GM19025 (cell line): ENCODE results near the gene HHIPL2.
"Not testable (repeated sequence)": the region's sequence is repeated elsewhere in the genome, so short reads cannot be mapped to it uniquely, and the experiment has no call there.

Experiments used
- ATAC-seq: cut with Tn5 transposase; IDR thresholded peaks from one replicate; pipeline ENCODE4 v1.9.1; 2021; ENCODE audit warnings: mild to moderate bottlenecking, low read depth, moderate library complexity; ENCODE audit not compliant: unreplicated experiment

HHIPL2 gene

DNA sequence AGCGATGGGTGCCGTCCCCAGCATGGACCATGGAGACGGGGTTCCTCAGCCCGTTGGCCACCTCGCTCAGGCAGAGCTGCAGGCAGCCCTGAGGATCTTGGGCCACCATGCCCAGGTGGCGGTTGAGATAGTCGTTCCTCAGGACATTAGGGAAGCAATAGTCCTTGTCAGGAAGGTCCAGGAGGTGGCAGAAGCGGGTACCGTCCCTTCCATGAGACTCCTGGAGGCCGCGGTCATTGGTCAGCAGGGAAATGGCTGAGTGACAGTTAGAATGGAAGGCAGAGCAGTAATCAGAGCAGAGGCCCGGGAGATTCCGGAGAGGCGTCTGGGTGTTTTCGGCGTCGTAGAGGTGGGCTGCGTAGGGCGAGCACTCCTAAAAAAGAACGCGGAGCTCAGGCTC lies 4.1 kb downstream of the HHIPL2 start:
- no peak for ATAC-seq

DNA sequence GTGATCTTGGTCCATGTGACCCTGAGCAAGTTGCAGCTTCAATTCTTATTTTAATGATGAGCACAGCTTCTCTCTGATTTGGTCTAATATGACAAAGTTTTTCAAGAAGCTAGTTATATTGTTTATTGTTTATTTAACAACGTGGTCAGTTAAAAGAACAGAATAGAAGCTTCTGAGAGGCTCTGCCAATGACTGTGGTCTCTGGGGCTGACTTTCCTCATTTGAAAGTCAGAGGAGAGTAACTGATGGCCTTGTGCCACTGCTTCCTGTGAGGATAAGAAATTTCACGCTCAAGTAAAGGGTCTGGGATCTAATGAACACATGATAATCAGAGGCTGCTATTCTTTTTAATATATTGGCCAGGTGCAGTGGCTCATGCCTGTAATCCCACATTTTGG lies 7.3 kb downstream of the HHIPL2 start:
- no peak for ATAC-seq

- ATAC-seq: no peak
Observed at GRCh38 chr1:222539951-222540597, 7.8 kb downstream of the HHIPL2 start.

- ATAC-seq: no peak
Observed at GRCh38 chr1:222535455-222535854, 12.4 kb downstream of the HHIPL2 start.

DNA sequence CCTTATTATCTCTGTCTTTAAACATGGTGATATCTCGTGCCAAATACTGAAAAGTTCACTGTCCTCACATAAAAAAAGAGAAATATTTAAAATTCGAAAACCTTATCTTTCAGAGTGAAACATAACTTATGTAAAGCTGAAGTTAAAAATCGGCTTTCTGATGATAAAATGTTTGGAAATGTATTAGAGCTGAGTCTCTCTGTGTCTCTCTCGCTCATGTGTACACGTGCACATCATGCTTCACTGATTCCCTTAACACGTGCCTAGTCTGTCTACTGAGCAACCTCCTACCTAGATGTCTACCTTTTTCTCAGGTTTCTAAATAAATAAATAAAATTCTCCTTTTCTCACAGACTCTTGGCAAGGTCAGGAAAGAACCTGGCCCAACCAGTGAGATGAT lies 17.1 kb downstream of the HHIPL2 start:
- ATAC-seq: no peak

GRCh38 chr1:222529916-222530315 lies 18.0 kb downstream of the HHIPL2 start:
- no peak for ATAC-seq

GRCh38 chr1:222529181-222529580 lies 18.7 kb downstream of the HHIPL2 start:
- ATAC-seq: no peak

DNA sequence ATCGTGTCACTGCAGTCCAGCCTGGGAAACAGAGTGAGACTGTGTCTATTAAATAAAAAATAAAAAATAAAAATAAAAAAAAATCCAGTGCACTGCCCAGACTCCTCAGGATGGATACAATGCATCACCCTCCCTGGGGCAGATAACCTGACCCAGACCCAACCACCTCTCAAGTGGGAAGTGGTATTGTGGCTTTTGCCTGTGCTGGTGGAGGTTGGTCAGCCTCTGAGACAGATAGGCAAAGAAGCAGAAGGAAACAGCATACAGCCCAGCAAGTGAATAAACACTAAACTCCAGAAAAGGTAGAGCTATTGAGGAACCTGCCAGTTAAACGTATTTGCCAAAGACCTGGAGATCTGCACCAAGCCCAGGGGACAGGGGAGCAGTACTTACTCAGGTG lies 22.0 kb downstream of the HHIPL2 start:
- no peak for ATAC-seq

DNA sequence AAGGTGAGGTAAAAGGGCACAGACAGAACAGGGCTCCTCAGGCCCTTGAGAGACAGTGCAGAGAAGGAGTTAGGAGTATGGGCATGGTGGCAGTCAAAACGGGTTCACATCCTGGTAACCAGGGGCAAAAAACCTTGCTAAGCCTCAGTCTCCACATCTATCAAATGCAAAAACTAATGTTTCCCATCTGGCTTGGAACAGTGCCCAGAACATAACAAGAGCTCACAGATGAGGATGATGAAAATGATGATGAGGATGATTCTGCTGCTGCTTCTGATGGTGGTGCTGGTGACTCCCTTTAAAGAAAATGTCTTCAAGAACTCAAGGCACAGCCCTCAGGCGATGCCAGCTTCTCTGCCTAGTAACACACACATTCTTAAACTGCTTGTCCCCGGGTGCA lies 24.1 kb downstream of the HHIPL2 start:
- ATAC-seq: no peak

GRCh38 chr1:222522105-222522915 lies 25.6 kb downstream of the HHIPL2 start:
- ATAC-seq: no peak

DNA sequence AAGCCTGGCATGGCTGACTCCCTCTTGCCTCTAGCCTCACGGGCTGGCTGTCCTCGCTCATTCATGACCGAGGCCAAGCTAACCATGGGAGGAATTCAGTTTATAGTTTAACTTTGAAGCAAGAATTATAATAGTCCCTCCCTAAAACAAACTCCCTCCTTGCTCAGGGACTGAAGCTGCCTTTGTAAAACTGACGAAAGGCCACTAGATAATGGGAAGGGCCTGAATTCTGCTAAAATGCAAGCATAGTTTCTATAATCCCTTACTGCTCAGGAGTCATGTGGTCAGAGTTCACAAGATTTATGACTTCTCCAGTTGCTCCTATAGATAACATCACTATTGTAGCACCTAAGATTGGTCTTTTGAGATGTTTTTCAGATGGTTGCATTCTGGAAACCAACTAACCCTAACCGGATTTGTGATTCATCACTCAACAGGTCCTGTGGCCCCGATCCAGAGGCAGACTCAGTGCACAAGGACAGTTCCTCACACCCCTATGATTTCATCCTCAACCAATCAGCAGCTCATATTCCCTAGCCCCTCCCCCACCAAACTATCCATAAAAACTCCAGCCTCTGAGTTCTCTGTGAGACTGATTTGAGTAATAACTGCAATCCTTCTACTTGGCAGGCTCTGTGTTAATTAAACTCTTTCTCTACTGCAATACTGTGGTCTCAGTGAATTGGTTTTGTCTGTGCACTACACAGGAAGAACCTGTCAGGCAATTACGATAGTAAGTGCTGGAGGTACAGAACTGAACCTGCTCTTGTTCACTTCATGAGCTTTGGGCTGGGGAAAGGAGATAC lies 26.4 kb downstream of the HHIPL2 start:
- no peak for ATAC-seq

DNA sequence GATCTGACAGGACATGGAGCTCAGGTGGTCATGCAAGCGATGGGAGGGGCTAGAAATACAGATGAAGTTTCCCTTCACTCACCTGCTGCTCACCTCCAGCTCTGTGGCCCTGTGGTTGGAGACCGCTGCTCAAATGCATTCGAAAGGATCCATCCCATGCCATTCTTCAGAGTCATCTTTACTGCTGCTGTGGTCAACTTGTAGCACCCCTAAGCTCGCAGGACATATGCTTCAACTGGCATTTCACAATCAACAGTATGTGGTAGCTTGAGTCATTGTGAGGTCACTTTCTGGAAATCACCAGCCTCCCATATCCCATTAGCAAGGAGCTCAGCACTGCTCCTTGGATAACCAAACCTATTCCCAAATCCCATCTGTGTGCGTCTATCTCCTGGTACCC lies 58.4 kb downstream of the HHIPL2 start:
- ATAC-seq: not testable (repeated sequence)

- ATAC-seq: not testable (repeated sequence)
Observed at GRCh38 chr1:222487774-222488173, 60.1 kb downstream of the HHIPL2 start.

- ATAC-seq: not testable (repeated sequence)
Observed at GRCh38 chr1:222484005-222484404, 63.9 kb downstream of the HHIPL2 start.

DNA sequence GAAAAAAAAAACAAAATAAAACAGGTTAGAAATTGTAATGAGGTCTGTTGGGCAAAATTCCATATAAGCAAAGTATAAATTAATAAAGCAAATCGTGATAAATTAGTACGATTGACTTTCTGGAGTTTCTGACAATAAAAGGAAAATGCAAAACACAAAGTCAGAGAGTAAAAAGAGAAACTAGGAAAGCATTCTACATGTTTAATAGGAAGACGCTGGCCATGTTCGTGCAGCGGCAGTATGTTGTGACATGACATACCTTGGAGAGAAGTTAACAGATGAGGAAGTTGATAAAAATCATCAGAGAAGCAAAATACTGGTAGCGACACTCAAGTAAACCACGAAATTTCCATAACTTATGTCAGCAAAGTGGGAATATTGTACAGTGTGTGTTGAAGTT lies 68.3 kb downstream of the HHIPL2 start:
- ATAC-seq: not testable (repeated sequence)

DNA sequence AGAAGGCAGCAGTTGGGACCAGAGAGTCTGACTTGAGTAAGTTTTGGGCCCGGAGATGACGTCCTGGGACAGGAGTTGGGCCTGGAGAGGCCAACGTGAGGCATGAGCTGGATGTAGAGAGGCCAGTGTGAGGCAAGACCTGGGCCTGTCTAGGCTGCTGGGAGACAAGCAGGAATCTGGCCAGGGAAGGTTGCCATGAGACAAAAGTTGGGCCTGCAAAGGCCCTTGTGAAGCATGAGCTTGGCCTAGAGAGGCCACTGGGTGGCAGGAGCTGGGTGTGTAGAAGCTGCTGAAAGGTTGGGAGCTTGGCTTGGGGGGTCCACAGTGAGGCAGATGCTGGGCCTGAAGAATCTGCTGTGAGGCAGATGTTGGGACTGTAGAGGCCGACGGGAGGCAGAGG lies 71.5 kb downstream of the HHIPL2 start:
- not testable (repeated sequence) for ATAC-seq

DNA sequence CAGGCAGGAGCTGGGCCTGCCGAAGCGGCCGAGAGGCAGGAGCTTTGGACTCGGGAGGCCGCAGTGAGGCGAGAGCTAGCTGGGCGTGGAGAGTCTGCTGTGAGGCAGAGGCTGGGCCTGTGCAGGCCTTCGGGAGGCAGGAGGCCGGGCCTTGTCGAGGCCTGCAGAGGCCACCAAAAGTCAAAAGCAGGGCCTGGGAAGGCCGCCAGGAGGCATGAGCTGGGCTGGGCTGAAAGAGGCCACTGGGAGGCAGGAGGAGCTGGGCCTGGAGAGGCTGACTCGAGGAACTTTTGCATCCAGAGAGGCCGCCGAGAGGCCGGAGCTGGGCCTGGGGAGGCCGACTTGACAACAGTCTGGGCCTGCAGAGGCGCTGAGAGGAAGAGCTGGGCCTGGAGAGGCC lies 74.2 kb downstream of the HHIPL2 start:
- ATAC-seq: not testable (repeated sequence)

DNA sequence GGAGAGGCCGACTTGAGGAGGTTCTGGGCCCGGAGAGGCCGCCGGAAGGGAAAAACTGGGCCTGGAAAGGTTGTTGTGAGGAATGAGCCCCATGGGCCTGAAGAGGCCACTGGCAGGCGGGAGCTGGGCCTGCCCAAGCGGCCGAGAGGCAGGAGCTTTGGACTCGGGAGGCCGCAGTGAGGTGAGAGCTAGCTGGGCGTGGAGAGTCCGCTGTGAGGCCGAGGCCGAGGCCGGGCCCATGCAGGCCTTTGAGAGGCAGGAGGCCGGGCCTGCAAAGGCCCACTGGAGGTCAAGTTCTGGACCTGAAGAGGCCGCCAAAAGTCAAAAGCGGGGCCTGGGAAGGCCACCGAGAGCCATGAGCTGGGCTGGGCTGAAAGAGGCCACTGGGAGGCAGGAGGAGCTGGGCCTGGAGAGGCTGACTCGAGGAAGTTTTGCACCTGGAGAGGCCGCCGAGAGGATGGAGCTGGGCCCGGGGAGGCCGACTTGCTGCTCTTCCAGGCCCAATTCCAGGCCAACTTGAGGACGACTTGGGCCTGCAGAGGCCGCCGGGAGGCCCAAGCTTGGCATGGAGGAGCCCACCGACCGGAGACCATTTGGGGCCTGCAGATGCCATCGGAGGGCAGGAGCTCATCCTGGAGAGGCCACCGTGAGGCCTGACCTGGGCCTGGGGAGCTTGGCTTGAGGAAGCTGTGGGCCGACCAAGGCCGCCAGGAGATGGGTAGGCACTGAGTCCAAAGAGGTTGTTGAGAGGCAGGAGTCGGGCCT lies 74.9 kb downstream of the HHIPL2 start:
- not testable (repeated sequence) for ATAC-seq
